Trophoblast cell (in vitro differentiated cells and primary cell): ENCODE measurements around the gene SPAG5.

Experiments used
- DNase-seq, 2 donors: peaks; one replicate each; pipeline ENCODE4 v3.0.0-alpha.2; 2016
- H2AFZ ChIP-seq: 2 replicates; pipeline ENCODE4 v1.6.1; 2013; ENCODE audit warnings: low read length, moderate library complexity, mild to moderate bottlenecking; ENCODE audit not compliant: insufficient read depth, poor library complexity
- H2AK5ac ChIP-seq: 2 replicates; pipeline ENCODE4 v1.6.1; 2013; ENCODE audit warnings: mild to moderate bottlenecking, low read length
- H2BK120ac ChIP-seq: 2 replicates; pipeline ENCODE4 v1.6.1; 2013; ENCODE audit warnings: low read length, mild to moderate bottlenecking, moderate library complexity; ENCODE audit not compliant: insufficient read depth, poor library complexity
- H2BK12ac ChIP-seq: 2 replicates; pipeline ENCODE4 v1.6.1; 2013; ENCODE audit warnings: mild to moderate bottlenecking, low read length, moderate library complexity
- H2BK5ac ChIP-seq: 2 replicates; pipeline ENCODE4 v1.6.1; 2013; ENCODE audit warnings: low read length, low read depth, moderate library complexity, mild to moderate bottlenecking; ENCODE audit not compliant: poor library complexity
- H3K14ac ChIP-seq: 2 replicates; pipeline ENCODE4 v1.6.1; 2013; ENCODE audit warnings: mild to moderate bottlenecking, low read length
- H3K18ac ChIP-seq: 2 replicates; pipeline ENCODE4 v1.6.1; 2013; ENCODE audit warnings: mild to moderate bottlenecking, low read length
- H3K23ac ChIP-seq: 2 replicates; pipeline ENCODE4 v1.6.1; 2013; ENCODE audit warnings: low read length
- H3K27ac ChIP-seq: 2 replicates; pipeline ENCODE4 v1.5.1; 2013; ENCODE audit warnings: low read depth, mild to moderate bottlenecking, inconsistent platforms, low read length, moderate library complexity
- H3K27me3 ChIP-seq: 2 replicates; pipeline ENCODE4 v1.6.1; 2013; ENCODE audit warnings: inconsistent platforms, mild to moderate bottlenecking, low read length, moderate library complexity; ENCODE audit not compliant: insufficient read depth
- H3K36me3 ChIP-seq, 2 experiments: 1 replicate in 1 of 2; 2 replicates in 1 of 2; pipeline ENCODE4 v1.6.1; 2013; ENCODE audit warnings: low read length in 2 of 2, mild to moderate bottlenecking in 2 of 2, moderate library complexity in 1 of 2; ENCODE audit not compliant: insufficient read depth in 2 of 2, control insufficient read depth in 1 of 2
- H3K4ac ChIP-seq: 2 replicates; pipeline ENCODE4 v1.6.1; 2013; ENCODE audit warnings: low read depth, mild to moderate bottlenecking, low read length, moderate library complexity
- H3K4me1 ChIP-seq, 2 experiments: 1 replicate in 1 of 2; 2 replicates in 1 of 2; pipeline ENCODE4 v1.6.1; 2013; ENCODE audit warnings: low read length in 2 of 2, mild to moderate bottlenecking in 2 of 2, moderate library complexity in 1 of 2; ENCODE audit not compliant: insufficient read depth in 2 of 2, control insufficient read depth in 1 of 2
- H3K4me2 ChIP-seq: 2 replicates; pipeline ENCODE4 v1.6.1; 2013; ENCODE audit warnings: inconsistent platforms, mild to moderate bottlenecking, low read length, moderate library complexity
- H3K4me3 ChIP-seq: 2 replicates; pipeline ENCODE4 v1.5.1; 2013; ENCODE audit warnings: mild to moderate bottlenecking, low read depth, low read length, inconsistent platforms
- H3K79me1 ChIP-seq: one replicate; pipeline ENCODE4 v1.6.1; 2013; ENCODE audit warnings: low read length
- H3K79me2 ChIP-seq: 2 replicates; pipeline ENCODE4 v1.6.1; 2013; ENCODE audit warnings: low read length, mild to moderate bottlenecking; ENCODE audit not compliant: control insufficient read depth, insufficient read depth, poor library complexity
- H3K9ac ChIP-seq: 2 replicates; pipeline ENCODE4 v1.6.1; 2013; ENCODE audit warnings: mild to moderate bottlenecking, low read length
- H3K9me3 ChIP-seq: 2 replicates; pipeline ENCODE4 v1.6.1; 2013; ENCODE audit warnings: low read depth, mild to moderate bottlenecking, control low read depth, inconsistent platforms, low read length; ENCODE audit not compliant: insufficient read depth
- H4K12ac ChIP-seq: 2 replicates; pipeline ENCODE4 v1.6.1; 2013; ENCODE audit warnings: low read depth, mild to moderate bottlenecking, low read length, moderate library complexity
- H4K8ac ChIP-seq: 2 replicates; pipeline ENCODE4 v1.6.1; 2013; ENCODE audit warnings: low read depth, mild to moderate bottlenecking, low read length, moderate library complexity
- H4K91ac ChIP-seq: one replicate; pipeline ENCODE4 v1.6.1; 2013; ENCODE audit warnings: low read depth, mild to moderate bottlenecking, low read length, moderate library complexity
- WGBS: extraction: QIAGEN DNeasy Blood & Tissue Kit; methylation state at CpG from one replicate; pipeline ENCODE4 v1.1.7; 2013; ENCODE audit warnings: missing lambda C conversion rate; ENCODE audit not compliant: insufficient read length, insufficient coverage; ENCODE audit errors: extremely low coverage; 5-methylcytosine and 5-hydroxymethylcytosine counted together

SPAG5 gene

DNA sequence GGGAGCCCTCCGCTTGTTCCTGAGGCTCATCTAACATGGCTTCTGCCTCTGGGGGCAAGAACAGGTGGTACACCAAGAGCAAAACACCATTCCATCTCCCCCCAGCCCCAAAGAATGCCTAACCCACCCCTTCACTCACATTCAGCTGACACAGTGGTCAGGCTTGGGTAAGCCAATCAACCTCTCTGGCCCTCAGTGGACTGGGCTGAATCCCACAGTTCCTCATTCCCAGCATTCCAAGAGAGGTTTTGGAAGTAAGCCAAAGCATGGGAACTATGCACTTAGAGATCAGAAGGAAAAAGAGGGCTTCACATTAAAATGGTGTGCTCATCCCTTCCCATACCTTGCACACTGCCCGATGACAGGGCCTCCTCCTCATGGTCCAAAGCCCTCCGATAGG is 35.4 kb downstream of the SPAG5 start:
- Histone ChIP-seq H2BK120ac (no peak overlapping the region), H3K27ac (peak overlapping the region; percentile 3), H4K12ac (no peak overlapping the region), H3K4me2 (no peak overlapping the region), H3K9me3 (no peaks in the 10 kb centered on the region), H3K18ac (no peak overlapping the region), H3K23ac (no peak overlapping the region), H3K4me3 (no peak overlapping the region), H2BK12ac (no peak overlapping the region), H3K36me3 (peaks cover 17% of the 10 kb centered on the region in 2 experiments), H2AK5ac (no peak overlapping the region), H3K4me1 (peaks cover 7 to 9% of the 10 kb centered on the region in 2 experiments), H2BK5ac (no peak overlapping the region), H4K91ac (peak overlapping the region; percentile 19), H3K14ac (no peak overlapping the region), H3K79me1 (peaks cover 2% of the 10 kb centered on the region), H3K27me3 (no peaks in the 10 kb centered on the region), H3K79me2 (no peaks in the 10 kb centered on the region), H2AFZ (no peak overlapping the region), H3K4ac (peak overlapping the region; percentile 19), H4K8ac (peak overlapping the region; percentile 26), H3K9ac (no peak overlapping the region)
- no CpG with 5 or more reads among the region's 3 CpGs for WGBS
- peak in 1 of 2 donors; percentile 79 for DNase-seq

DNA sequence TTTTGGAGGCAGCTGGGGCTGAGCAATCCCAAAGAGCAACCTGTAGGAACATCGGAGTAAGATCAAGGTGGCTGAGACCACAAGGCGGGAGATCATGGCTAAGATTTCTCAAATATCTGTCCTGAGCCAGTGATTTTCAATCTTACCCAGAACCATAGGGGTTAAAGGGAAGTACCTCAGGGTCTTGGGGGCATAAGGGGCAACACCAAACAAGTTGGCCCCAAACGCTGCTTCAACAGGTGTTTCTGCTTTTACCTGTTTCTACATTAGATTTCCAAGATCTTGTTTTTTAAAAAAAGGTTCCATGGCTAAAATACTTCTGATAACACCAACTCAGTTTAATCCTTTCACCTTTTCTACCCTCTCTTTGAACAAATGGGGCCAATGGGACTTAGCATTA is 43.8 kb downstream of the SPAG5 start:
- Histone ChIP-seq H3K4me3 (no peak overlapping the region), H2AK5ac (no peak overlapping the region), H3K14ac (no peak overlapping the region), H3K36me3 (peaks cover 31 to 47% of the 10 kb centered on the region in 2 experiments), H3K23ac (no peak overlapping the region), H2AFZ (no peak overlapping the region), H3K4ac (no peak overlapping the region), H3K79me2 (peaks cover 5% of the 10 kb centered on the region), H3K9me3 (no peaks in the 10 kb centered on the region), H3K27ac (no peak overlapping the region), H4K91ac (no peak overlapping the region), H2BK5ac (no peak overlapping the region), H3K27me3 (no peaks in the 10 kb centered on the region), H3K18ac (no peak overlapping the region), H2BK120ac (no peak overlapping the region), H2BK12ac (no peak overlapping the region), H4K12ac (no peak overlapping the region), H4K8ac (no peak overlapping the region), H3K79me1 (peaks cover 5% of the 10 kb centered on the region), H3K4me2 (no peak overlapping the region), H3K9ac (no peak overlapping the region), H3K4me1 (peaks cover 8 to 9% of the 10 kb centered on the region in 2 experiments)
- no peak for DNase-seq
- WGBS = no CpG with 5 or more reads among the region's 3 CpGs

DNA sequence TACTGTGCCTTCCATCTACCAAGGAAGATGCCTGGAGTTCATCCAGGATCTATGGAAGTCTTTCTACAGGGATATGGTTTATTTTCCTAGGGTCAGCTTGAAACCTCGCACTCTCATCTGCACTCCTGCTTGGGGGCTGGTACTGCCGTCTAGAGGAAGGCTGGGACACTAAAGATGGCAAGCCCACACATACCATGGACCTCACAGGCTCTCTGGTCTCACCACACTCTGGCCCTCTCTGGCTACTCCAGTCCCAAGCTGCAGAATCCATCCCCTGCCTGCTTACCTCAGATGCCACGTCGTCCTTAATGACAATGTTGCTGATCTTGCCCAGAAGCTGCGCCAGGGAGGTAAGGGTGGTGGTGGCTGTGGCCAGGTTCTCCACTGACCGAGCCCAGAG is 44.3 kb downstream of the SPAG5 start:
- no peaks in the 10 kb centered on the region for H3K9me3 ChIP-seq

DNA sequence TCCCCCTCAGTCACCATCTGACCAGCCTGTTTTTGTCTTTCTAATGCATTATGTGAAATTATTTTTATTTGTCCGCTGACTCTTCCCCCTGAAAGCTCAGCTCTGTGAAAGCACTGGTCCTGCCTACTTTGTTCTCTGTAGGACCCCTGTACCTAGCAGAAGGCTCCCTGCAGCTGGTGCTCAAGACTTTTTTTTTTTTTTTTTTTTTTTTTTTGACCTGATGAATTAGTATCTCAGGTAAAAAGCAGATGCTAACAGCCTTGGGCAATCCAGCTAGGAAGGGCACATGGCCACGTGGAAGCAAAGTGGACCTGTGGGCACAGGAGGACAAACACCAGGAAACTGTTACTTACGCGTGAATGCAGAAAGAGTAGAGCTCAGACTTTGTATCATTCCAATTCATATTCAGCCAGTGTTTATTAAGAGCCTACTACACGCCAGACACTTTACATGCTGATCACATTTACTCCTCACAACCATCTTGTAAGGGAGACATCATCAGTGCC is 45.8 kb downstream of the SPAG5 start:
- H3K27ac ChIP-seq = no peak overlapping the region
- H3K18ac ChIP-seq = no peak overlapping the region
- no peak overlapping the region for H3K9ac ChIP-seq
- H3K23ac ChIP-seq = no peak overlapping the region
- H3K36me3 ChIP-seq = peaks cover 23 to 39% of the 10 kb centered on the region in 2 experiments
- H2BK12ac ChIP-seq = no peak overlapping the region
- peaks cover 5% of the 10 kb centered on the region for H3K79me2 ChIP-seq
- no peak overlapping the region for H2AK5ac ChIP-seq
- no peaks in the 10 kb centered on the region for H3K9me3 ChIP-seq
- no peak overlapping the region for H2BK5ac ChIP-seq
- H3K4me3 ChIP-seq = no peak overlapping the region
- no peak overlapping the region for H4K12ac ChIP-seq
- WGBS = no CpG with 5 or more reads among the region's 5 CpGs
- no peak overlapping the region for H3K14ac ChIP-seq
- peaks cover 8 to 9% of the 10 kb centered on the region in 2 experiments for H3K4me1 ChIP-seq
- DNase-seq = no peak
- H3K79me1 ChIP-seq = peaks cover 5% of the 10 kb centered on the region
- peak overlapping the region; percentile 4 for H2AFZ ChIP-seq
- H2BK120ac ChIP-seq = no peak overlapping the region
- H3K4me2 ChIP-seq = peak overlapping the region; percentile 65
- H4K91ac ChIP-seq = no peak overlapping the region
- no peaks in the 10 kb centered on the region for H3K27me3 ChIP-seq
- no peak overlapping the region for H3K4ac ChIP-seq
- no peak overlapping the region for H4K8ac ChIP-seq

More for the DNA sequence above, 44.3 kb downstream of the SPAG5 start:
- H3K4ac ChIP-seq = no peak overlapping the region
- H4K91ac ChIP-seq = no peak overlapping the region
- H4K8ac ChIP-seq = no peak overlapping the region
- H3K27ac ChIP-seq = no peak overlapping the region
- WGBS = no CpG with 5 or more reads among the region's 6 CpGs
- no peak overlapping the region for H4K12ac ChIP-seq
- no peak overlapping the region for H2AK5ac ChIP-seq
- no peak overlapping the region for H2BK120ac ChIP-seq
- H2AFZ ChIP-seq = no peak overlapping the region
- peaks cover 8 to 9% of the 10 kb centered on the region in 2 experiments for H3K4me1 ChIP-seq
- no peaks in the 10 kb centered on the region for H3K27me3 ChIP-seq
- no peak overlapping the region for H3K4me2 ChIP-seq
- DNase-seq = no peak
- H3K23ac ChIP-seq = no peak overlapping the region
- H2BK5ac ChIP-seq = no peak overlapping the region
- peaks cover 27 to 43% of the 10 kb centered on the region in 2 experiments for H3K36me3 ChIP-seq
- no peak overlapping the region for H3K4me3 ChIP-seq
- no peak overlapping the region for H3K9ac ChIP-seq
- H3K18ac ChIP-seq = no peak overlapping the region
- H3K14ac ChIP-seq = no peak overlapping the region
- peaks cover 5% of the 10 kb centered on the region for H3K79me2 ChIP-seq
- peaks cover 5% of the 10 kb centered on the region for H3K79me1 ChIP-seq
- no peak overlapping the region for H2BK12ac ChIP-seq
